ENCODE results near the gene JAGN1. TPM values are rescaled to one million over a fixed set of nuclear protein-coding genes. Genes with fewer than 3 reads are reported as not detected.

The JAGN1 gene
- polyA plus RNA-seq, 2 donors, result 20.6 to 25.8 TPM

DNA sequence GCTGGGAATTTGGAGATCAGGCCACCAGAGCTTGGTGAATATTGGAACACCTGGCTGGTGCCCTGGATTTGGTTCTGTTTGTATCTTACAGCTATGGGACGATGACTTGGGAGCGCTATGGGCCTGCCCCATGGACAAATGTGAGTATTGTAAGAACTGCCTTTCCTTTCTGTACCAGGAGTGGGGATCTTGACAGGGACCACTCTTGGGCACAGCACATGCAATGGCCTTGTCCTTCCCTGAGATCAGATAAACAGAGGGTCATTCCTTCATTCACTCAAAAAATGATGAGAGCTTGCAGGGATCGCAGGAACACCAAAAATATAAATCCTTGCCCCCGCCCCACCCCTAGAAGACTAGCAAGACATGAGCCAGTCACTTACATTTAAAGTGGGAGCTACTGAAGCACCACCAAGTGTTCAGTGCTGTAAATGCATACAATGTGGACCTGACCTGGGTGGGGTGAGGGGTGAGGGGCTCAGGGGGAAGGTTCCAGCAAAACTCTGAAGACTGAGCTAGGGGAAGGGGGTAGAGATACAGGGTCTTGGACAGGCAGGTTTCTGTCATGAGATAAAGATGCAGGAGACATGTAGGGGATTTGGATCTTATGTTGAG lies 40.5 kb downstream of the JAGN1 start:
- Histone ChIP-seq H3K9me3 (ENCODE audit: control insufficient read depth in 2 of 2, insufficient read depth in 1 of 2, low read depth in 1 of 2, low read length in 1 of 2) (no peaks in the 10 kb centered on the region), H3K4me3 (ENCODE audit: low read depth in 1 of 2, low read length in 2 of 2) (no peak overlapping the region), H3K27me3 (ENCODE audit: control insufficient read depth in 1 of 2, insufficient read depth in 2 of 2, low read length in 2 of 2) (no peaks in the 10 kb centered on the region), H3K27ac (ENCODE audit: low read depth in 2 of 2, low read length in 1 of 2) (no peak overlapping the region), H3K4me1 (ENCODE audit: control insufficient read depth in 2 of 2, insufficient read depth in 2 of 2, low read length in 1 of 2) (peaks cover 5 to 11% of the 10 kb centered on the region in 2 donors), H3K36me3 (ENCODE audit: control insufficient read depth in 2 of 2, insufficient read depth in 2 of 2, low read length in 1 of 2) (peaks cover 12 to 13% of the 10 kb centered on the region in 2 donors)
- 96 to 98% methylated on average over 4 of the region's 4 CpGs for WGBS, 2 donors

- Histone ChIP-seq H3K36me3 (ENCODE audit: control insufficient read depth in 2 of 2, insufficient read depth in 2 of 2, low read length in 1 of 2) (peaks cover 12 to 16% of the 10 kb centered on the region in 2 donors), H3K9me3 (ENCODE audit: control insufficient read depth in 2 of 2, insufficient read depth in 1 of 2, low read depth in 1 of 2, low read length in 1 of 2) (no peaks in the 10 kb centered on the region), H3K4me3 (ENCODE audit: low read depth in 1 of 2, low read length in 2 of 2) (peak overlapping the region; percentile 64 to 71), H3K27ac (ENCODE audit: low read depth in 2 of 2, low read length in 1 of 2) (peak overlapping the region; percentile 94 to 95), H3K27me3 (ENCODE audit: control insufficient read depth in 1 of 2, insufficient read depth in 2 of 2, low read length in 2 of 2) (no peaks in the 10 kb centered on the region), H3K4me1 (ENCODE audit: control insufficient read depth in 2 of 2, insufficient read depth in 2 of 2, low read length in 1 of 2) (peaks cover 5 to 11% of the 10 kb centered on the region in 2 donors)
- 5 to 7% methylated on average over 13 of the region's 13 CpGs for WGBS, 2 donors
Measured at GRCh38 chr3:9932535-9932842, 42.1 kb downstream of the JAGN1 start.

GRCh38 chr3:9932843-9933560 lies 42.6 kb downstream of the JAGN1 start:
- Histone ChIP-seq H3K4me1 (ENCODE audit: control insufficient read depth in 2 of 2, insufficient read depth in 2 of 2, low read length in 1 of 2) (peaks cover 5 to 11% of the 10 kb centered on the region in 2 donors), H3K36me3 (ENCODE audit: control insufficient read depth in 2 of 2, insufficient read depth in 2 of 2, low read length in 1 of 2) (peaks cover 11 to 20% of the 10 kb centered on the region in 2 donors), H3K27me3 (ENCODE audit: control insufficient read depth in 1 of 2, insufficient read depth in 2 of 2, low read length in 2 of 2) (no peaks in the 10 kb centered on the region), H3K27ac (ENCODE audit: low read depth in 2 of 2, low read length in 1 of 2) (peak overlapping the region; percentile 94 to 95), H3K4me3 (ENCODE audit: low read depth in 1 of 2, low read length in 2 of 2) (peak overlapping the region; percentile 64 to 71), H3K9me3 (ENCODE audit: control insufficient read depth in 2 of 2, insufficient read depth in 1 of 2, low read depth in 1 of 2, low read length in 1 of 2) (no peaks in the 10 kb centered on the region)
- WGBS, 2 donors, result 0 to 1% methylated on average over 62 to 77 of the region's 77 CpGs

DNA sequence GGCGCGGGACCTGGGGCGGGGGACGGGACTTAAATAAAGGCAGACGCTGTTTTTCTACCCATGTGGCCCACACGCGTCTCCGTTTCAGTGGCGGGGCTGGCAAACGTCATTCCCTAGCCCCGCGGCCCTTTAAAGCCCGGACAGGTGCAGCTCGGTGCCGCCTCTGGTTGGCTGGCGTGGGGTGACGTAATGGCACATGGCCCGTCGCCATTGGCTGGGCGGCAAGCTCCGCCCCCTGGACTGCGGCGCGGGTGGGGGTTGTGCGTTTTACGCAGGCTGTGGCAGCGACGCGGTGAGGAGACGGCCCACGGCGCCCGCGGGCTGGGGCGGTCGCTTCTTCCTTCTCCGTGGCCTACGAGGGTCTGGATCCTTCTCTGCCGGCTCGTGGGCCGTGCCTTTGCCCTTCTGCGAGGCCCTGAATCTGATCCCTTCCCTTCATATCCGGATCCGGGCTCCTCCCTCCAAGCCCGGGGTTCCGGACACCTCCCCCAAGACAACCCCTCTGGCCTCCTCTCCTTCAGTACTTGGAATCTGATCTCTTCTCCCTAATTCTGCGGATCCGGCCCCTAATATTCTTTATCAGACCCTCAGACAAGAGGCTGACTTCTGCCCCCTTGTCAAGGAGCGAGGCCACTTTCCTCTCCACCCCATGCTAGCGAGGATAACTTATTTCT lies 43.3 kb downstream of the JAGN1 start, which contains the start of gene CRELD1:
Gene CRELD1, plus strand, starts transcription at position 274 of the 674 bp plus-strand sequence. CDS start 605 bp downstream, outside the sequence.
- Histone ChIP-seq H3K27ac (ENCODE audit: low read depth in 2 of 2, low read length in 1 of 2) (peak within 1 kb of the TSS; percentile 94 to 95), H3K9me3 (ENCODE audit: control insufficient read depth in 2 of 2, insufficient read depth in 1 of 2, low read depth in 1 of 2, low read length in 1 of 2) (no peaks in the 10 kb centered on the region), H3K4me1 (ENCODE audit: control insufficient read depth in 2 of 2, insufficient read depth in 2 of 2, low read length in 1 of 2) (peaks cover 5 to 11% of the 10 kb centered on the region in 2 donors), H3K4me3 (ENCODE audit: low read depth in 1 of 2, low read length in 2 of 2) (peak within 1 kb of the TSS; percentile 64 to 71), H3K36me3 (ENCODE audit: control insufficient read depth in 2 of 2, insufficient read depth in 2 of 2, low read length in 1 of 2) (peaks cover 8 to 14% of the 10 kb centered on the region in 2 donors), H3K27me3 (ENCODE audit: control insufficient read depth in 1 of 2, insufficient read depth in 2 of 2, low read length in 2 of 2) (no peaks in the 10 kb centered on the region)
- WGBS, 2 donors, result 0% methylated on average over 45 to 50 of the region's 50 CpGs

GRCh38 chr3:9934235-9934621 lies 43.8 kb downstream of the JAGN1 start:
- 16 to 20% methylated on average over 11 of the region's 11 CpGs for WGBS, 2 donors
- H3K9me3 ChIP-seq (ENCODE audit: control insufficient read depth in 2 of 2, insufficient read depth in 1 of 2, low read depth in 1 of 2, low read length in 1 of 2), result no peaks in the 10 kb centered on the region
- peak overlapping the region; percentile 64 to 71 for H3K4me3 ChIP-seq (ENCODE audit: low read depth in 1 of 2, low read length in 2 of 2)
- H3K27ac ChIP-seq (ENCODE audit: low read depth in 2 of 2, low read length in 1 of 2), result peak overlapping the region; percentile 94 to 95
- H3K36me3 ChIP-seq (ENCODE audit: control insufficient read depth in 2 of 2, insufficient read depth in 2 of 2, low read length in 1 of 2), result peaks cover 8 to 14% of the 10 kb centered on the region in 2 donors
- no peaks in the 10 kb centered on the region for H3K27me3 ChIP-seq (ENCODE audit: control insufficient read depth in 1 of 2, insufficient read depth in 2 of 2, low read length in 2 of 2)
- peaks cover 5 to 11% of the 10 kb centered on the region in 2 donors for H3K4me1 ChIP-seq (ENCODE audit: control insufficient read depth in 2 of 2, insufficient read depth in 2 of 2, low read length in 1 of 2)

DNA sequence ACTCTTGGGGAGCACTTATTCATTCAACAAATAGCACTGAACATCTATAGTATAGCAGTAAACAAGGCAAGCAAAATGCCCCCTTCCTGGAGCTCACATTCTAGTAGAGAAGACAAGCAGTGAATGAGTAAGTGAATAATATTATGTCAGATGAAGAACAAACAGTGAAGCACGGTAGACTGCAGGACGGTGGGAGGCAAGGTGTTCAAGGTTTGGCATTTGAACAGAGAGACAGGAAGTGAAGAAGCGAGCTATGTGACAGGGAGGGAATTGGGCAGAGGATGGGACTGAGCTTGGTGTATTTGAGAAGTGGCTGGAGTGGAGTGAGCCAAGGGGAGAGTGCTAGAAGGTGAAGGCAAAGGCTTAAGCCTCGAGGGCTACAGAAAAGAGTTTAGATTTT lies 44.6 kb downstream of the JAGN1 start:
- H3K4me1 ChIP-seq (ENCODE audit: control insufficient read depth in 2 of 2, insufficient read depth in 2 of 2, low read length in 1 of 2), result peaks cover 5 to 11% of the 10 kb centered on the region in 2 donors
- 46 to 51% methylated on average over 4 of the region's 4 CpGs for WGBS, 2 donors
- no peaks in the 10 kb centered on the region for H3K9me3 ChIP-seq (ENCODE audit: control insufficient read depth in 2 of 2, insufficient read depth in 1 of 2, low read depth in 1 of 2, low read length in 1 of 2)
- H3K4me3 ChIP-seq (ENCODE audit: low read depth in 1 of 2, low read length in 2 of 2), result no peak overlapping the region
- H3K27me3 ChIP-seq (ENCODE audit: control insufficient read depth in 1 of 2, insufficient read depth in 2 of 2, low read length in 2 of 2), result no peaks in the 10 kb centered on the region
- H3K36me3 ChIP-seq (ENCODE audit: control insufficient read depth in 2 of 2, insufficient read depth in 2 of 2, low read length in 1 of 2), result peaks cover 3 to 10% of the 10 kb centered on the region in 2 donors
- H3K27ac ChIP-seq (ENCODE audit: low read depth in 2 of 2, low read length in 1 of 2), result peak overlapping the region in 1 of 2 donors; percentile 18

GRCh38 chr3:9935966-9936510 lies 45.6 kb downstream of the JAGN1 start:
- Histone ChIP-seq H3K9me3 (ENCODE audit: control insufficient read depth in 2 of 2, insufficient read depth in 1 of 2, low read depth in 1 of 2, low read length in 1 of 2) (no peaks in the 10 kb centered on the region), H3K27ac (ENCODE audit: low read depth in 2 of 2, low read length in 1 of 2) (no peak overlapping the region), H3K4me3 (ENCODE audit: low read depth in 1 of 2, low read length in 2 of 2) (no peak overlapping the region), H3K4me1 (ENCODE audit: control insufficient read depth in 2 of 2, insufficient read depth in 2 of 2, low read length in 1 of 2) (peaks cover 5 to 11% of the 10 kb centered on the region in 2 donors), H3K36me3 (ENCODE audit: control insufficient read depth in 2 of 2, insufficient read depth in 2 of 2, low read length in 1 of 2) (peaks cover 0 to 12% of the 10 kb centered on the region in 2 donors), H3K27me3 (ENCODE audit: control insufficient read depth in 1 of 2, insufficient read depth in 2 of 2, low read length in 2 of 2) (no peaks in the 10 kb centered on the region)
- WGBS, 2 donors, result 89 to 93% methylated on average over 5 of the region's 5 CpGs

GRCh38 chr3:9937486-9938238 lies 47.3 kb downstream of the JAGN1 start:
- H3K4me3 ChIP-seq (ENCODE audit: low read depth in 1 of 2, low read length in 2 of 2), result no peak overlapping the region
- no peaks in the 10 kb centered on the region for H3K27me3 ChIP-seq (ENCODE audit: control insufficient read depth in 1 of 2, insufficient read depth in 2 of 2, low read length in 2 of 2)
- H3K9me3 ChIP-seq (ENCODE audit: control insufficient read depth in 2 of 2, insufficient read depth in 1 of 2, low read depth in 1 of 2, low read length in 1 of 2), result no peaks in the 10 kb centered on the region
- H3K4me1 ChIP-seq (ENCODE audit: control insufficient read depth in 2 of 2, insufficient read depth in 2 of 2, low read length in 1 of 2), result peaks cover 5 to 8% of the 10 kb centered on the region in 2 donors
- H3K27ac ChIP-seq (ENCODE audit: low read depth in 2 of 2, low read length in 1 of 2), result no peak overlapping the region
- WGBS, 2 donors, result 94% methylated on average over 13 of the region's 13 CpGs
- H3K36me3 ChIP-seq (ENCODE audit: control insufficient read depth in 2 of 2, insufficient read depth in 2 of 2, low read length in 1 of 2), result peaks cover 0 to 15% of the 10 kb centered on the region in 2 donors

- Histone ChIP-seq H3K27ac (ENCODE audit: low read depth in 2 of 2, low read length in 1 of 2) (no peak overlapping the region), H3K9me3 (ENCODE audit: control insufficient read depth in 2 of 2, insufficient read depth in 1 of 2, low read depth in 1 of 2, low read length in 1 of 2) (no peaks in the 10 kb centered on the region), H3K36me3 (ENCODE audit: control insufficient read depth in 2 of 2, insufficient read depth in 2 of 2, low read length in 1 of 2) (peaks cover 0 to 24% of the 10 kb centered on the region in 2 donors), H3K27me3 (ENCODE audit: control insufficient read depth in 1 of 2, insufficient read depth in 2 of 2, low read length in 2 of 2) (no peaks in the 10 kb centered on the region), H3K4me3 (ENCODE audit: low read depth in 1 of 2, low read length in 2 of 2) (no peak overlapping the region), H3K4me1 (ENCODE audit: control insufficient read depth in 2 of 2, insufficient read depth in 2 of 2, low read length in 1 of 2) (peaks cover 5 to 8% of the 10 kb centered on the region in 2 donors)
- WGBS, 2 donors, result 94 to 96% methylated on average over 2 of the region's 2 CpGs
Measured at GRCh38 chr3:9938966-9939365, 48.6 kb downstream of the JAGN1 start.
